ENCODE measurements around the gene C13orf42.

DNA sequence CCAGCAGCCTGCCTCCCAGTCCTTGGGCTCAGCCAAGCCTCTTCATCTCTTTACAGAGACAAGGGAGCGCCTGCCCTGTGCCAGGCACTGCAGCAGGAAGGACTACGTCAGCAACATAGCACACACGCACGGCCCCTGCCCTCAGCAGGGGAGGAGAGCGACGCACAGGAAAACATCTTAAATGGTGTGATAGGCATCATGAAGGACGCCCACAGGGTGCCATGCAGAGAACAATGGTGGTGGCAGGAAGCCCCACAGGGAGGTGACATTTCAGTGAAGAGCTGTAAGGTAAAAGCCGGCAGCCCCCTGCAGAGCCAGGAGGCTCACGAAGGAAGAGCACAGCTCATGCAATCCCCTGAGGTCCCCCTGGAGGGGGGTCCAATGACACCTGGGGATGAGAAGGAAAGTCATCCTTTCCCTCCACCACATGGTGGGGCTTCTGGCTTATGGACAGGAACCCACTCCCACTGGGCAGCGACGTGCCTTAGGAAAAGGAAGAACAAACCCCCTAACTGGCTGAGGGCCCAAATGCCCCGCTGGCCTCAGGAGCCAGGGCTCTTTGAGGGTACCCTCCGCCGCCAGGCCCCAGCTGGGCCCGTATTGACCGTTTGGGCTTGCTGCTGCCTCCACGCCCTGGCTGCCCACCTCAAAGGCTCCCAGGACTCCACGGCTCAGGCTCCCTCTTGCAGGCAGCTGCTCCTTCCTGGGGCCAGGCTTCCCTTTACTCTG is 37.3 kb upstream of the C13orf42 start:
- TF ChIP-seq, protein P1, sequence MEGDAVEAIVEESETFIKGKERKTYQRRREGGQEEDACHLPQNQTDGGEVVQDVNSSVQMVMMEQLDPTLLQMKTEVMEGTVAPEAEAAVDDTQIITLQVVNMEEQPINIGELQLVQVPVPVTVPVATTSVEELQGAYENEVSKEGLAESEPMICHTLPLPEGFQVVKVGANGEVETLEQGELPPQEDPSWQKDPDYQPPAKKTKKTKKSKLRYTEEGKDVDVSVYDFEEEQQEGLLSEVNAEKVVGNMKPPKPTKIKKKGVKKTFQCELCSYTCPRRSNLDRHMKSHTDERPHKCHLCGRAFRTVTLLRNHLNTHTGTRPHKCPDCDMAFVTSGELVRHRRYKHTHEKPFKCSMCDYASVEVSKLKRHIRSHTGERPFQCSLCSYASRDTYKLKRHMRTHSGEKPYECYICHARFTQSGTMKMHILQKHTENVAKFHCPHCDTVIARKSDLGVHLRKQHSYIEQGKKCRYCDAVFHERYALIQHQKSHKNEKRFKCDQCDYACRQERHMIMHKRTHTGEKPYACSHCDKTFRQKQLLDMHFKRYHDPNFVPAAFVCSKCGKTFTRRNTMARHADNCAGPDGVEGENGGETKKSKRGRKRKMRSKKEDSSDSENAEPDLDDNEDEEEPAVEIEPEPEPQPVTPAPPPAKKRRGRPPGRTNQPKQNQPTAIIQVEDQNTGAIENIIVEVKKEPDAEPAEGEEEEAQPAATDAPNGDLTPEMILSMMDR (IDR thresholded peaks at IDR 0.05), result no peak
- TF ChIP-seq EP300 (IDR thresholded peaks at IDR 0.05) (no peak), POLR2A (IDR thresholded peaks at IDR 0.05) (no peak), POLR2AphosphoS5 (IDR thresholded peaks at IDR 0.05) (peak; percentile 25 to 26)
